SK-N-SH treated with all-trans-retinoic acid at 6 μM for 48 hours (cell line): ENCODE data around the gene PARL.

Source experiments
- ATAC-seq: fragments of 200-7000 bp; cut with Tn5 transposase; 3 replicates; pipeline ENCODE4 v1.9.1; 2020; ENCODE audit warnings: mild to moderate bottlenecking, moderate library complexity
- ARNTL ChIP-seq: fragments of 450-650 bp; formaldehyde crosslinking; IDR thresholded peaks from 2 replicates; pipeline ENCODE4 v1.5.0; 2020; ENCODE audit warnings: low read depth, mild to moderate bottlenecking, moderate library complexity, borderline replicate concordance
- BACH2 ChIP-seq: fragments of 250-450 bp; sonication (Bioruptor Pico); IDR thresholded peaks from 2 replicates; pipeline ENCODE4 v1.9.0; 2021; ENCODE audit warnings: mild to moderate bottlenecking, borderline replicate concordance
- CSDC2 ChIP-seq: fragments of 250-450 bp; sonication (Bioruptor Pico); IDR thresholded peaks from 2 replicates; pipeline ENCODE4 v1.5.0; 2020; ENCODE audit warnings: mild to moderate bottlenecking, moderate library complexity
- ESRRG ChIP-seq: fragments of 250-450 bp; sonication (Bioruptor Pico); IDR thresholded peaks from 2 replicates; pipeline ENCODE4 v1.6.1; 2021; ENCODE audit warnings: mild to moderate bottlenecking
- GLIS3 ChIP-seq: fragments of 250-450 bp; sonication (Bioruptor Pico); IDR thresholded peaks from 2 replicates; pipeline ENCODE4 v1.5.0; 2020; ENCODE audit warnings: mild to moderate bottlenecking, moderate library complexity
- ISL1 ChIP-seq: fragments of 250-450 bp; sonication (Bioruptor Pico); IDR thresholded peaks from 2 replicates; pipeline ENCODE4 v2.1.2; 2022; ENCODE audit warnings: mild to moderate bottlenecking, moderate library complexity
- OSR1 ChIP-seq: fragments of 250-450 bp; sonication (Bioruptor Pico); IDR thresholded peaks from 2 replicates; pipeline ENCODE4 v1.8.0; 2022; ENCODE audit warnings: moderate library complexity, mild to moderate bottlenecking, inconsistent platforms
- PPARA ChIP-seq: fragments of 250-450 bp; sonication (Bioruptor Pico); IDR thresholded peaks from 2 replicates; pipeline ENCODE4 v1.5.0; 2020; ENCODE audit warnings: mild to moderate bottlenecking, borderline replicate concordance
- RARB ChIP-seq: fragments of 250-450 bp; sonication (Bioruptor Pico); IDR thresholded peaks from 2 replicates; pipeline ENCODE4 v1.8.0; 2021; ENCODE audit warnings: mild to moderate bottlenecking, moderate library complexity
- SNAI2 ChIP-seq: fragments of 250-450 bp; sonication (Bioruptor Pico); IDR thresholded peaks from 2 replicates; pipeline ENCODE4 v1.5.0; 2020; ENCODE audit warnings: mild to moderate bottlenecking, moderate library complexity
- TCF4 ChIP-seq: fragments of 250-450 bp; sonication (Bioruptor Pico); IDR thresholded peaks from 2 replicates; pipeline ENCODE4 v1.8.0; 2021; ENCODE audit warnings: mild to moderate bottlenecking, moderate library complexity, borderline replicate concordance
- TOX ChIP-seq: fragments of 250-450 bp; sonication (Bioruptor Pico); IDR thresholded peaks from 2 replicates; pipeline ENCODE4 v1.8.0; 2021; ENCODE audit warnings: mild to moderate bottlenecking, moderate library complexity, borderline replicate concordance
- ZC3H10 ChIP-seq: fragments of 250-450 bp; sonication (Bioruptor Pico); IDR thresholded peaks from 2 replicates; pipeline ENCODE4 v1.5.1; 2021; ENCODE audit warnings: mild to moderate bottlenecking, moderate library complexity
- ZFP30 ChIP-seq: fragments of 450-650 bp; formaldehyde crosslinking; IDR thresholded peaks from 2 replicates; pipeline ENCODE4 v1.5.0; 2022; ENCODE audit warnings: mild to moderate bottlenecking, moderate library complexity
- ZNF565 ChIP-seq: fragments of 450-650 bp; formaldehyde crosslinking; conservative IDR thresholded peaks from 2 replicates; pipeline ENCODE4 v1.5.0; 2020; ENCODE audit warnings: low read depth, mild to moderate bottlenecking, moderate library complexity
- ZNF70 ChIP-seq: fragments of 450-650 bp; formaldehyde crosslinking; IDR thresholded peaks from 2 replicates; pipeline ENCODE4 v1.5.0; 2020; ENCODE audit warnings: mild to moderate bottlenecking, moderate library complexity
- ZNF8 ChIP-seq: fragments of 450-650 bp; formaldehyde crosslinking; IDR thresholded peaks from 2 replicates; pipeline ENCODE4 v1.5.0; 2020; ENCODE audit warnings: mild to moderate bottlenecking, moderate library complexity
- TF ChIP-seq, protein P1 (sequence below): fragments of 250-450 bp; sonication (Bioruptor Pico); IDR thresholded peaks from 2 replicates; pipeline ENCODE4 v1.5.1; 2021; ENCODE audit warnings: mild to moderate bottlenecking, moderate library complexity
- TF ChIP-seq, protein P2 (sequence below): fragments of 250-450 bp; sonication (Bioruptor Pico); IDR thresholded peaks from 2 replicates; pipeline ENCODE4 v1.5.1; 2020; ENCODE audit warnings: low read depth, mild to moderate bottlenecking, moderate library complexity
- TF ChIP-seq, protein P3 (sequence below): fragments of 250-450 bp; sonication (Bioruptor Pico); IDR thresholded peaks from 2 replicates; pipeline ENCODE4 v1.5.0; 2020; ENCODE audit warnings: mild to moderate bottlenecking, moderate library complexity
- TF ChIP-seq, protein P4 (sequence below): fragments of 250-450 bp; sonication (Bioruptor Pico); IDR thresholded peaks from 2 replicates; pipeline ENCODE4 v1.8.0; 2021; ENCODE audit warnings: low read depth, mild to moderate bottlenecking, moderate library complexity, borderline replicate concordance
- TF ChIP-seq, protein P5 (sequence below): fragments of 250-450 bp; sonication (Bioruptor Pico); IDR thresholded peaks from 2 replicates; pipeline ENCODE4 v1.8.0; 2020; ENCODE audit warnings: mild to moderate bottlenecking, moderate library complexity, borderline replicate concordance

PARL gene

DNA sequence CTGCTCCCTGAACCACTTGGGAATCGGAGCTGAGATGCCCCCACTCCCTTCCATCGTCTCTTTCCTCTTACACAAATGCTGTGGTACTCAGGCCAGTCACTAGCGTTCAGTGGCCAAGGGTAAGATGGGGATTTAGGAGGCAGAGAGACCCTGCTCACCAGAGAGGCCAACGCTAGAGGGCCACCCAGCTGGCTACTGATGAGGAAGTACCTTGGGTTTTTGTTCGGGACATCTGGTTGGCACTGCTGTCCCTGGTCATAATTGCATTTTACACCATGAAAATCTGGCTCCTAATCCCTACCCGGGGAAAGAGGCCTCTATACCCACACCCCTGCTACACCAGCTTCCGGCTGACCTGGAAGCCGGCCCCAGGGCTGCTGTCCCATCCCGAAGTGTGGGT, 67.0 kb downstream of the PARL start:
- ATAC-seq = no peak
- TF ChIP-seq ESRRG (CRISPR knock-in tag) (no peak), GLIS3 (CRISPR knock-in tag) (no peak), ZNF565 (CRISPR knock-in tag) (no peak), TCF4 (CRISPR knock-in tag) (no peak), PPARA (CRISPR knock-in tag) (no peak), ARNTL (CRISPR knock-in tag) (no peak)
- TF ChIP-seq, protein P1, sequence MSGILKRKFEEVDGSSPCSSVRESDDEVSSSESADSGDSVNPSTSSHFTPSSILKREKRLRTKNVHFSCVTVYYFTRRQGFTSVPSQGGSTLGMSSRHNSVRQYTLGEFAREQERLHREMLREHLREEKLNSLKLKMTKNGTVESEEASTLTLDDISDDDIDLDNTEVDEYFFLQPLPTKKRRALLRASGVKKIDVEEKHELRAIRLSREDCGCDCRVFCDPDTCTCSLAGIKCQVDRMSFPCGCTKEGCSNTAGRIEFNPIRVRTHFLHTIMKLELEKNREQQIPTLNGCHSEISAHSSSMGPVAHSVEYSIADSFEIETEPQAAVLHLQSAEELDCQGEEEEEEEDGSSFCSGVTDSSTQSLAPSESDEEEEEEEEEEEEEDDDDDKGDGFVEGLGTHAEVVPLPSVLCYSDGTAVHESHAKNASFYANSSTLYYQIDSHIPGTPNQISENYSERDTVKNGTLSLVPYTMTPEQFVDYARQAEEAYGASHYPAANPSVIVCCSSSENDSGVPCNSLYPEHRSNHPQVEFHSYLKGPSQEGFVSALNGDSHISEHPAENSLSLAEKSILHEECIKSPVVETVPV (CRISPR knock-in tag) = no peak
- TF ChIP-seq, all 23 proteins: peak for 0

DNA sequence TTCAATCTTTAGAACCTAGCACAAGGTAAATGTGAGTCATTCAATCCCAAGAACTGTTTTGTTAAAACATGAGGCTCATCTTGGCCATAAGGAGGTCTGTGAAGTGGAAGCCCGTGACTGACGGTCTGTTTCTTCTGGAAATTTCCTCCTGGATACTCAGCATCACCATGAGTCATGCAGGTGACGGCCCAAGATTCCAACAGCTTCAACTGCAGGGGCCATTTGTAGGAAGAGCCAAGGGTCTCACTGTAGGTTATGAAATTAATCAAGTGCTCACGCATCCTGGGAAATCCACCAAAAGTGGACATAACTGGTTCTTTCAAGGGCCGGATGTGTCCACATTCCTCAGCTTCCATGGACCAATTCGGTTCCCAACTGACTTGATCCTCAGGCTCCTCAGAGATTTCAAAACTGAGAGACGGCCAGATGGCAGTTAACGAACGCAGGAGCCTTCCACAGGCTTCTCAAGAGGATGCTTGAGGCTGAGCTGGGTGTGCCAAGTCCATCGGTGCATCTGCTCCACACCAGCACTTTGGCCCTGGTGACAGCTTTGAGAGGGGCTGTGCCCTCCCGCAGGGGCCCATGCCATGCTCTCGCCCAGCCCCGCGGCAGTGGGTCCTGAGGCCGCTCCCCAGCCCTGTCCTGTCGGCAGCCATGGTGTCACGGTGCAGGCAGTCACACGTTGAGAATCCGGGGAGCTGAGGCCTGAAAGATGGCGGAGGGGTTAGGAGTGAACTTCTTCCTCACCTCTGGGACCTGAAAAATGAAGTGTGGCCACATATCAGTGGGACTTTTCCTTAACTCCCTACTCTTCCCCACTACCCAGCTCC, 67.8 kb downstream of the PARL start:
- TF ChIP-seq GLIS3 (CRISPR knock-in tag) (no peak), TCF4 (CRISPR knock-in tag) (no peak), ZNF70 (CRISPR knock-in tag) (no peak), ZNF8 (CRISPR knock-in tag) (no peak), CSDC2 (CRISPR knock-in tag) (no peak), BACH2 (CRISPR knock-in tag) (no peak), ZC3H10 (CRISPR knock-in tag) (no peak), RARB (no peak), ZNF565 (CRISPR knock-in tag) (no peak), ARNTL (CRISPR knock-in tag) (no peak), PPARA (CRISPR knock-in tag) (no peak), OSR1 (no peak), TOX (CRISPR knock-in tag) (no peak)
- TF ChIP-seq, protein P2, sequence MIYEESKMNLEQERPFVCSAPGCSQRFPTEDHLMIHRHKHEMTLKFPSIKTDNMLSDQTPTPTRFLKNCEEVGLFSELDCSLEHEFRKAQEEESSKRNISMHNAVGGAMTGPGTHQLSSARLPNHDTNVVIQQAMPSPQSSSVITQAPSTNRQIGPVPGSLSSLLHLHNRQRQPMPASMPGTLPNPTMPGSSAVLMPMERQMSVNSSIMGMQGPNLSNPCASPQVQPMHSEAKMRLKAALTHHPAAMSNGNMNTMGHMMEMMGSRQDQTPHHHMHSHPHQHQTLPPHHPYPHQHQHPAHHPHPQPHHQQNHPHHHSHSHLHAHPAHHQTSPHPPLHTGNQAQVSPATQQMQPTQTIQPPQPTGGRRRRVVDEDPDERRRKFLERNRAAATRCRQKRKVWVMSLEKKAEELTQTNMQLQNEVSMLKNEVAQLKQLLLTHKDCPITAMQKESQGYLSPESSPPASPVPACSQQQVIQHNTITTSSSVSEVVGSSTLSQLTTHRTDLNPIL (CRISPR knock-in tag) = no peak
- TF ChIP-seq, protein P3, sequence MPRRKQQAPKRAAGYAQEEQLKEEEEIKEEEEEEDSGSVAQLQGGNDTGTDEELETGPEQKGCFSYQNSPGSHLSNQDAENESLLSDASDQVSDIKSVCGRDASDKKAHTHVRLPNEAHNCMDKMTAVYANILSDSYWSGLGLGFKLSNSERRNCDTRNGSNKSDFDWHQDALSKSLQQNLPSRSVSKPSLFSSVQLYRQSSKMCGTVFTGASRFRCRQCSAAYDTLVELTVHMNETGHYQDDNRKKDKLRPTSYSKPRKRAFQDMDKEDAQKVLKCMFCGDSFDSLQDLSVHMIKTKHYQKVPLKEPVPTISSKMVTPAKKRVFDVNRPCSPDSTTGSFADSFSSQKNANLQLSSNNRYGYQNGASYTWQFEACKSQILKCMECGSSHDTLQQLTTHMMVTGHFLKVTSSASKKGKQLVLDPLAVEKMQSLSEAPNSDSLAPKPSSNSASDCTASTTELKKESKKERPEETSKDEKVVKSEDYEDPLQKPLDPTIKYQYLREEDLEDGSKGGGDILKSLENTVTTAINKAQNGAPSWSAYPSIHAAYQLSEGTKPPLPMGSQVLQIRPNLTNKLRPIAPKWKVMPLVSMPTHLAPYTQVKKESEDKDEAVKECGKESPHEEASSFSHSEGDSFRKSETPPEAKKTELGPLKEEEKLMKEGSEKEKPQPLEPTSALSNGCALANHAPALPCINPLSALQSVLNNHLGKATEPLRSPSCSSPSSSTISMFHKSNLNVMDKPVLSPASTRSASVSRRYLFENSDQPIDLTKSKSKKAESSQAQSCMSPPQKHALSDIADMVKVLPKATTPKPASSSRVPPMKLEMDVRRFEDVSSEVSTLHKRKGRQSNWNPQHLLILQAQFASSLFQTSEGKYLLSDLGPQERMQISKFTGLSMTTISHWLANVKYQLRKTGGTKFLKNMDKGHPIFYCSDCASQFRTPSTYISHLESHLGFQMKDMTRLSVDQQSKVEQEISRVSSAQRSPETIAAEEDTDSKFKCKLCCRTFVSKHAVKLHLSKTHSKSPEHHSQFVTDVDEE (CRISPR knock-in tag) = no peak

DNA sequence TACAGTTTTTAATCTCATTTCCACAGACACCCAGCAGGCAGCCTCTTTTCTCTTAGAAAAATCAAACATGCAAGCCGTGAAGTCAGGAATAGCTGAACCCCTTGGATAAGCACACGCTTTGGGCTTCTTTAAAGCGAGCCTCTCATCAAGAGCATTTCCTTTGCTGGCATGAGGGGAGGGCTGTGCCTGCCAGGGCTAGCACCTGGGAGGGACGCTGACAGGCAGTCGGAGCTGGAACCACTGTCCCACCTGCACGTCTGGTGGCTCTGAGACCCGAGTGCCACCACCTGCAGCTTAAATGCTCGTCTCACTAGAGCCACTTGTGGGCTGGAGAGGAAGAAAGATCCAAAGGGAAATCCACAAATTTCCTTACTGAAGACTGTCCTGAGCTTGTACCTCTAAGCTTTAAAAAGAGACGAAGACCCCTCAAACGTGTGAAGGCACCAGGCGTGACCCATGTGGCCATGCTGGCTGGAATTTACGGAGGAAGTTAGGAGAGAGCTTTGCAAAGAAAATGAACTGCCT, 68.7 kb downstream of the PARL start:
- ATAC-seq = no peak
- TF ChIP-seq CSDC2 (CRISPR knock-in tag) (no peak), GLIS3 (CRISPR knock-in tag) (no peak), TOX (CRISPR knock-in tag) (no peak), ZNF565 (CRISPR knock-in tag) (no peak), PPARA (CRISPR knock-in tag) (no peak), ARNTL (CRISPR knock-in tag) (no peak), ISL1 (CRISPR knock-in tag) (no peak), SNAI2 (no peak), BACH2 (CRISPR knock-in tag) (no peak), ZFP30 (no peak)
- TF ChIP-seq, protein P2 (CRISPR knock-in tag) = no peak
- TF ChIP-seq, protein P3 (CRISPR knock-in tag) = no peak
- TF ChIP-seq, protein P4, sequence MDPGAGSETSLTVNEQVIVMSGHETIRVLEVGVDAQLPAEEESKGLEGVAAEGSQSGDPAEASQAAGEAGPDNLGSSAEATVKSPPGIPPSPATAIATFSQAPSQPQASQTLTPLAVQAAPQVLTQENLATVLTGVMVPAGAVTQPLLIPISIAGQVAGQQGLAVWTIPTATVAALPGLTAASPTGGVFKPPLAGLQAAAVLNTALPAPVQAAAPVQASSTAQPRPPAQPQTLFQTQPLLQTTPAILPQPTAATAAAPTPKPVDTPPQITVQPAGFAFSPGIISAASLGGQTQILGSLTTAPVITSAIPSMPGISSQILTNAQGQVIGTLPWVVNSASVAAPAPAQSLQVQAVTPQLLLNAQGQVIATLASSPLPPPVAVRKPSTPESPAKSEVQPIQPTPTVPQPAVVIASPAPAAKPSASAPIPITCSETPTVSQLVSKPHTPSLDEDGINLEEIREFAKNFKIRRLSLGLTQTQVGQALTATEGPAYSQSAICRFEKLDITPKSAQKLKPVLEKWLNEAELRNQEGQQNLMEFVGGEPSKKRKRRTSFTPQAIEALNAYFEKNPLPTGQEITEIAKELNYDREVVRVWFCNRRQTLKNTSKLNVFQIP (CRISPR knock-in tag) = no peak
- TF ChIP-seq, protein P5, sequence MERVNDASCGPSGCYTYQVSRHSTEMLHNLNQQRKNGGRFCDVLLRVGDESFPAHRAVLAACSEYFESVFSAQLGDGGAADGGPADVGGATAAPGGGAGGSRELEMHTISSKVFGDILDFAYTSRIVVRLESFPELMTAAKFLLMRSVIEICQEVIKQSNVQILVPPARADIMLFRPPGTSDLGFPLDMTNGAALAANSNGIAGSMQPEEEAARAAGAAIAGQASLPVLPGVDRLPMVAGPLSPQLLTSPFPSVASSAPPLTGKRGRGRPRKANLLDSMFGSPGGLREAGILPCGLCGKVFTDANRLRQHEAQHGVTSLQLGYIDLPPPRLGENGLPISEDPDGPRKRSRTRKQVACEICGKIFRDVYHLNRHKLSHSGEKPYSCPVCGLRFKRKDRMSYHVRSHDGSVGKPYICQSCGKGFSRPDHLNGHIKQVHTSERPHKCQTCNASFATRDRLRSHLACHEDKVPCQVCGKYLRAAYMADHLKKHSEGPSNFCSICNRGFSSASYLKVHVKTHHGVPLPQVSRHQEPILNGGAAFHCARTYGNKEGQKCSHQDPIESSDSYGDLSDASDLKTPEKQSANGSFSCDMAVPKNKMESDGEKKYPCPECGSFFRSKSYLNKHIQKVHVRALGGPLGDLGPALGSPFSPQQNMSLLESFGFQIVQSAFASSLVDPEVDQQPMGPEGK (CRISPR knock-in tag) = no peak

More for the DNA sequence above, 67.8 kb downstream of the PARL start:
- no peak; the same call in 2 of the 3 replicates for ATAC-seq
